ENCODE measurements around the gene DYNLL2. TPM values are rescaled to one million over a fixed set of nuclear protein-coding genes. Genes with fewer than 3 reads are reported as not detected.

DYNLL2 gene
- 8.4 and 18.8 TPM in 2 replicates for total RNA-seq

DNA sequence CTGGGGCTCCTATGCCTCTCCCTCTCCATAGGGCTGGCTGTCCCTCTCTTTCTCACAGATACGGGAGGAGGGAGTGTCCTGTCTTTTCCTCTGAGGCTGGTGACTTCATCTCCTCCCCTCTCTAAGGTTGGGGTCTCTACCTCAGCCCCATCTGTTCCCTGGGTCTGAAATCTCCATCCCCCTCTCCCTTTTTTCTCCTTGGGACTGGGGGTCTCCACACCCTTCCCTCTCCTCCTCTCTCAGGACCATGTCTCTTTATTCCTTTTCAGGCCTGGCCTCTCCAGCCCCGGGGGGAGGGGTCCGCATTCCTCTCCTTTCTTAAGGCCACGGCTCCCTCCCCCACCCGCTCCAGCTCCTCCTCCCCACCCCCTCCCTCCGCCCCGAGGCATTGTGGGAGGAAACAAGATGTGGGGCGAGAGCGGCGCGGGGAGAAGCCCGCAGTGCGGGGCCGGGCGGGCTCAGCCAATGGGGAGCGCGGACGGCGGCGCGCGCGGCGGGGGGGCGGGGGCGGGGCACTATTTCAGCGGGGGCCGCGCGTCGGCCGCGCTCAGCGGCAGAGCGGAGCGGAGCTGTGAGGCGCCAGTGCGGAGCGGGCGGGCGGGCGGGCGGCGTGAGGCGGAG lies at the start of gene DYNLL2:
Gene DYNLL2 (plus strand): TSS at position 550 of the 621 bp plus-strand sequence. CDS start 3,672 bp downstream, outside the sequence.

Other genes starting within 250 kb of the DYNLL2 start
- gene MRPS23, start 233.4 kb upstream of the DYNLL2 start, total RNA-seq = 19.9 and 29.4 TPM in 2 replicates
- gene CUEDC1, start 128.0 kb upstream of the DYNLL2 start, total RNA-seq = 5.7 and 6.4 TPM in 2 replicates
- 19.8 and 36.6 TPM in 2 replicates for gene VEZF1, start 95.2 kb upstream of the DYNLL2 start, total RNA-seq
- gene SRSF1, start 76.2 kb upstream of the DYNLL2 start, total RNA-seq = 399 and 481 TPM in 2 replicates
- not detected in 2 replicates for gene OR4D1, start 65.0 kb downstream of the DYNLL2 start, total RNA-seq
- not detected in 2 replicates for gene OR4D2, start 83.6 kb downstream of the DYNLL2 start, total RNA-seq
- gene EPX, start 109.3 kb downstream of the DYNLL2 start, total RNA-seq = not detected in 2 replicates
- 8.9 and 13.2 TPM in 2 replicates for gene MKS1, start 135.8 kb downstream of the DYNLL2 start, total RNA-seq
- not detected in 2 replicates for gene LPO, start 155.2 kb downstream of the DYNLL2 start, total RNA-seq
- gene MPO, start 197.5 kb downstream of the DYNLL2 start, total RNA-seq = under 0.01 TPM in 1 of 2 replicates, not detected in the other
- gene TSPOAP1, start 245.4 kb downstream of the DYNLL2 start, total RNA-seq = under 0.01 TPM in 1 of 2 replicates, not detected in the other